ENCODE data around the gene HAAO.

The HAAO gene

DNA sequence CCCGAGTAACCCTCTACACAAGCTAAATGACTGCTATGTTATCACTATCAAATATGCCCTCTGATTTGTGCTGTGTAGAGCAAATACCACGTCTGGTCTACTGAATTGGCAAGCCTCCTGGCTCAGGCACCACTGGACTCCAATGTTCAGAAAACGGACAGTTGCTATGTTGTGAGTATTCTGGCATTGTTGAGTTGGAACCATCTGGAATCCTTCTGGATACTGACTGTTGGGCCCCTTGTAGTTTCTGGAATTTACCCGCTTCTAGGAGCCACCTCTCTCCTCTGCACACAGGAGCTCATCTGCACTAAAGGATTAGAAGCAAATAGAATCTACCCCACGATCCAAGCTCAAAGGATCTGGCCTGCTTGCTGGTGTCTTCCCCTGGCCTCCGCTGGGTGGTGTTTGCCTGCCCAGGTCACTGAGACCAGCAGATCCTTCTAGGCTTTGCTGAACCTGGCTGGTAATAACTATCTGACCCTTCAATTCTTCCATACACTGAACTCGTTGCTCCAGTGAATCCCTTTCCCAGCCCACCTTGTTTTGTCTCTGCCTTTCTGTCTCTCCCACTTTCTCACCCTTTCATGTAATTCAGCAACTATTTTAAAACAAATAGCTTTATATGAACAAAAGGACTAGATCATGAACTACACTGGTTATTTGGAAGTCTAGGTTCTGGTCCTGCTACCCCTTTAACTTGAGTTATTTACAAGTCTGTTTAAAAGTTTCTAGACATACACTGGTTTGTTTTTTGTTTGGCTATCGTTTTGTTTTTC lies 2.1 kb upstream of the HAAO start:
- DNase-seq (ENCODE audit: extremely low read depth in 1 of 2, low read depth in 1 of 2), result no peak

DNA sequence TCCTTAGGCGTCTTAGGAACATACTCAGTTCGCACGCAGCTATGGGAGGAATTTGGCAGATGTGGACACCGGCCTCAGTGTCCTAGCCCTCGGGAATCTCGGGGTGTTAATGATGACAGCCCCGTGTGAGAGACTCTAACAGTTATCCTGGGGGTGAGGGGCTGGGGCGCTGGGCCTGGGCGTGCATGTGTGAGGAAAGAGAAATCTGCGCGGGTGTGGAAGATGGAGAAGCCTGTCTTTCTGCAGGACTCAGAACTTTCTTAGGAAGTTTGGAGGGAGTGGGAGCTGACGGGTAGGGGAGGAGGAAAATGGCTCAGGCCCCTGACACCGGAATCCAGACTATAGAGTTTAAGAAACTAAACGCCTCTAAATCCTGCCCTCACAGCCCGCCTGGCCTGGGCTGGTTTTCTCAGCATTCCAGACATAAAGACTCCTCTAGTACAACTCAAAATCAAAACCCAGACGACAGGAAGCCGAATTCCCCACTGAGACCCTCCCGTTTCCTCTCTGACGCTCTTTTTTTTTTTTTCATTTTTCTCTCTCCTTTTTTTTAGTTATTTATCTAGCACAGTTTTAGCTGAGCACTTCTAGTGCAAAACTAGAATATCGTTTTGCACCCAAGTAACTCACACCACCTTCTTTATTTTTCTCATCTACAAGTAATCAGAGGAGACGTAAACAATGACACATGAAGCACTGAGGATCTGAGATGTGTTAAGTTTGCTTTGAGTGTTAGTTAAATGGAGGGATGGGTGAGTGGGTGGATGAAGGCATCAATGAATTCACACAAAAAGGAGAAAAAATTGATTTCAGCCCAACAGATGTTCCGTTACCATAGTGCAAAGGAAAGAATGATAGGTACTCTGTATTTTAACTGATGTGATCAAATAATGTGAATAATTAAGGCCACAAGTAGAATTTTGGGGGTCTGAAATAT lies 1.2 kb upstream of the HAAO start:
- no peak for DNase-seq (ENCODE audit: extremely low read depth in 1 of 2, low read depth in 1 of 2)

DNA sequence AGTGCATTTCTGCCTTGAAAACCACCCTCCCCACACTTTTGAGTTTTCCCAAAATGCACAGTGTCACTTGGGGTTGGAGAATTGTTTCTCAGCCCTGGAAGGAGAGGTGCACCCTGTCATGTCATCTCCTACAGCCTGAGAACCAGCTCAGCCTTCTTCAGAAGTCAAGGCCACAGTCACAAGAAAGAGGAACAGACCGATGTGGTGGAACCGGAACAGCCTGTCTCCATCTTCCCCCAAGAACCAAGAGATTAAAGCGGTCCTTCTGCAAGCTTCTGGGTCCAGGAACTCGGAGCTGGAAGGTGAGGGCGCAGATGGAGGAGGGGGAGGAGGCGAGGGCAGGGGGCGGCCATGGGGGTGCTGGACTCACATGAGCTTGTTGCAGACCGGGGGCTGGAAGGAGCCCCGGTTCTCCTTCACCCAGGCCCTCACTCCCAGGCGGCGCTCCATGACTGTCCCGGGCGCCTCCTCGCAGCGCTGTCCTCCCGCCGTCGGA lies 248 bp downstream of the HAAO start:
- no peak for DNase-seq (ENCODE audit: extremely low read depth in 1 of 2, low read depth in 1 of 2)

DNA sequence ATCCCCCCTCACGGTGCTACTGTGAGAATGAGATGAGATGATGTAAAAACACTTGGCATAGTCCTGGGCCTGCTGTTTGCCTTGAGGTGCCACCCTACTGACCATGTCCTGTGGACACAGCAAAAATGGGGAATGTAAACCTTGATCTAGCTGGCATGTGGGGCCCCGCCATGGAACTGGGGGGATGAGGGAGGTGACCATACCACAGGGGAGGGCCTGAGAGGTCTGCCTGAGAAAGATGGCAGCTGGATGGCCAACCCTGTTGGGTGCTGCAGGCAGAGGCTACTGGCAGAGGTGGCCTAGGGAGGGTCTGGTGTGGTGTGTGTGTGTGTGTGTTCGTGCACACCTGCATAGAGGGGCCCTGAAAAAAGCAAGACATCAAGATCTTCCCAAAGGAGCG lies 777 bp downstream of the HAAO start:
- no peak for DNase-seq (ENCODE audit: extremely low read depth in 1 of 2, low read depth in 1 of 2)

DNA sequence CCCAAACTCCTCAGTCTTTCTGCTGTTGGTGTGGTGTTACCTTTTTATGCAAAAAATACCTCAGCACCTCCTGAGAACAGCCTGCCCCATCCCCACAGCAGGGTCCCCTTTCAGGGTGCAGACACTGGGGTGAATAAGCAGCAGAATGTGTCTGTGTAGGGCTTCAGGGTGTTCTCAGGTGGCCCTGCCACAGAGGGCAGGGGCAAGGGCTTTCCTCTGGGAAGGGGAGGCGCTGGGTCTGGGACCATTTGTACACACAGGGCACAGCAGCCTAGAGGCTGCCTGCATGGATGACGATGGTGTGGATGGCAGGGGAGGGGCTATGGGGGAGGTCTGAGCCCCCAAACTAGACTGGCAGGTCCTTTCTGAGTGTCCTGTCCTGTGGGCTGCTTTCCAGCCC lies 2.6 kb downstream of the HAAO start:
- no peak for DNase-seq (ENCODE audit: extremely low read depth in 1 of 2, low read depth in 1 of 2)

DNA sequence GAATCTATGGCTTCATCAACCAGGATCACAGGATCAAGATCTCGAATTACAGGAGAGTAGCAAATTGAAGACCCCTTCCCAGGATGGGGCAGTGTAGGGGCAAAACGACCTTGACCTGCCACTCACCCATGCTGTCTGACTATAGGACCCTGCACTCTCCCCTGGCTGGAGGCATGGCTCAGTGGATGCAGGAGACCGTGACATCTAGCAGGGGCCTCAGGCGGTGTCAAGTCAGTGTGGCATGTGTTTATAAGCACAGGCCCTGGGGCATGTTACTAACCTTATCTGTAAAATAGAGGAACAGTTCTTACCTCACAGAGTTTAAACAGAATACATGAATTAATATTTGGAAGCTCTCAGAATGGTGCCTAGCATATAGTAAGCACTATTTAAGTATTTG lies 3.5 kb downstream of the HAAO start:
- DNase-seq (ENCODE audit: extremely low read depth in 1 of 2, low read depth in 1 of 2), result no peak

DNA sequence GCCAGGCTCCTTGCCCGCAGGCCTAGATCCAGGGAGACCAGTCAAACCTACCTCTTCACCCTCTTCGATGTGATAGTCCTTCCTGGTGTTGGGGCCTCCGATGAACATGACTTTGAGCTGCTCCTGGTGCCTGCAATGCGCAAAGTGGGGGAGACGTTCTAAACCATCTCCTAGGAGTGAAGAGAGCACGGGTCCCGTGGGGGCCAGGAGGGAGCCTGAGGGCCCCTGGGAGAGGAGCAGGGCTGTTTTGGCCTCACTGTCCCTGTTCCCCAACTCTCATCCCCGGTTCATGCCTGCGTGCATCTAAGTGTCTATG lies 3.9 kb downstream of the HAAO start:
- no peak for DNase-seq (ENCODE audit: extremely low read depth in 1 of 2, low read depth in 1 of 2)

DNA sequence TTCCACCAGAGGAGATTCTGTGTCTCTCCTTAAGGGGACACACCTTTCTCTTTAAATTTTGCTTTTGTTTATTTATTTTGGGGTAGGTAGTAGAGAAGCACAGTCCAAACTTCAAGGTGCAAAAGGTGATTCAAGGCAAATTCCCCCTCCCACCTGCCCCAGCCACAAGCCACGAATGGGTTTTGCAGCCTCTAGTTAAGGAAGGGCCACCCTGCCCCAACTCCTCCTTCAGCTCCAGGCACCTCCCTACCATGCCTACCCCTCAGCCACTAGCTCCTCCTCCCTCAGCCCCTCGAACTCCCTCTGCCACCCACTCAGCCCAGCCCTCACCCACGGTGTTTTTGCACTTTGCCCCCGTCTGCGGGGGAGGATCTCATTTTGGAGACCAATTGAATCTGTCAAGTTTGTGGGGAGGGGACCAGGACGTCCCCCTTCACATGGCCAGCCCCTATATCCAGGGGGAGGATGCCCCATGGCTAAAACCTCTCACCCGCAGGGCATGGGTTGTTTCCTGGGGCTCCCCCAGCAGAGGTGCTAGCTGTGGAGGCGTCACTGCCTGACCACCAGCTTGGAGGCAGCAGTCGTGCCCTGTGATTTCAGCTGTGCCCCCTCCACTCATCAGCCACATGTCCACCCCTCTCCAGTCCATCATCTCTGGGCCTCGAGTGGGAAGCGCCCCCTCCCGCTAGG lies 4.5 kb downstream of the HAAO start:
- no peak for DNase-seq (ENCODE audit: extremely low read depth in 1 of 2, low read depth in 1 of 2)

DNA sequence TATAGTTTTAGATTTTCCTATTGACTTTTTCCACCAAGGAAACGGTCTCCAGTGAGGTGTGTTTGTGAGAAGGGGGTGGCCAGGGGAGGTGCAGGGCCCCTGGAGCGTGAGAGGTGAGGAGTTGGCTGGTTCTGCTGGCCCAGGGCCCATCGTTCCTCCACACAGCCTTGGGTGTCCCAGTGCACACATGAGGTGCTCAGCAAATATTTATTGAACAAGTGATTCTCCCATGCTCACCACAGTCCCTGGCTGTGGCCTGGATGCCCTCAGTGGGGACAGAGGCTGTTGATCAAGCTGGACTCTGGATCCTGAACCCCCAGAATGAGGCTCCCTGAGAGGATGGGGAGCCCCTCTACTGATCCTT lies 5.0 kb downstream of the HAAO start:
- no peak for DNase-seq (ENCODE audit: extremely low read depth in 1 of 2, low read depth in 1 of 2)

DNA sequence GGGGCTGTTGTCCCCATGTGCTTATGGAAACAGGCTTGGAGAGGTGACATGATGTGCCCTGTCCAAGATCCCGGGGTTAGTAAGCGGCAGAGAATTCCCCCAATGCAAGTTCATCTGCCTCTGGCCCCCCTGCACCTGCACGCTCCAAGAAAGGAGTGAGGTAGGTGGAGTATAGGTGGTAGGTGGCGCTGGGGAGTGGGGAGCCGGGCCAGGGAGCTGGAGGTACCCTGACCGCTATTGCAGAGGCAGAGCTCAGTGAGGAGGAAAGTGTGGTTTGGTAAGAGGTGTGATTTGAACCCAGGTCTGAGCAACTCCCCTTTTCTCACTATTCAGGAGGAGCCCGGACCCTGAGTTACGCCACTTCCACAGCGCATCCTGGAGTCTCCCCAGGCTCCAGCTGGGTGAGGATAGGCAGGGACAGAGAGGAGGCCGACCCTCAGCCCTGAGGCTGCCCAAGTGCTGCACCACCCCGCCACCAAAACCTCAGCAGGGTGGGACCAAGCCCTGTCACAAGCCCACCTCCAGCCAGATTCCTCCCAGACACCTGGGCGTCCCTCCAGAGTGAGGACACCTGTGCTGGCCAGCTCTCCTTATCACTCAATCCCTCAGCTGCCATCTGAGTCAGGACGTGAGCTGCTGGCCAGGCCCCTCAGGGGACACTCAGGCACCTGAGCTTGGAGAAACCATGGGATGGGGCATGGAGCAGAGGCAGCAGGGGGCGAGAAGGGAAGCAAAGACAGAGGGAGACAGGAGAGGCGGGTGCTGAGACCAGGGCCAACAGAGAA lies 5.6 kb downstream of the HAAO start:
- DNase-seq (ENCODE audit: extremely low read depth in 1 of 2, low read depth in 1 of 2), result no peak

DNA sequence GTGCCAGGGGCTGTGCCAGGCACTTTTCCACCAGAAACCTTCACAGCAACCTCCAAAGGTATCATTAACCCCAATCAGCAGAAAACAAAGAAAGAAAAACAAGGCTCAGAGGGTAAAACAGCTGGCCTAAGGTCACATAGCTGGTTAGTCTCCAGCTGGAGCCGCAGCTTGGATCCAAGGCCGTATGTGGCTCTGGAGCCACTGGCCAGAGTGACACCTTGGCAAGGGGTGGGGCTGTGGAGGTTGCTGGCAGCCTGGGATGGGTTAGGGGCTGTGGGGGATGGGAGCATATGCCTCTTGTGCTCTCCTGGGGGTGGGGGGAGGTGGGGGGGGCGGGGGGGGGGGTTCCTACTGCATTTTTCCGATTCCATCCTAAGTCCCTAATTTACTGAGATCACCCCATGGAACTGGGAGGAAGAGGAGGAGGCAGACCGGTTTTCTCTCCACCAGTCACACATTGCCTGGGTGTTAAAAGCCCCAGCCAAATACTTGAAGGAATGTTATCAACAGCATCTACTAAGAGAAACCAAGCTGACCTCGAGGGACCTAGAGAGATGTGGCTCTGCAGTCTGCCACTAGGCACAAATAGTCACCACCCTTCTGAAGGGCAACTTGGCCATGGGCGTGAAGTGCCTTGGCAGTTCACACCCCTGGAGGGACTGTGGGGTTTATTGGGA lies 8.0 kb downstream of the HAAO start:
- DNase-seq (ENCODE audit: extremely low read depth in 1 of 2, low read depth in 1 of 2), result no peak

DNA sequence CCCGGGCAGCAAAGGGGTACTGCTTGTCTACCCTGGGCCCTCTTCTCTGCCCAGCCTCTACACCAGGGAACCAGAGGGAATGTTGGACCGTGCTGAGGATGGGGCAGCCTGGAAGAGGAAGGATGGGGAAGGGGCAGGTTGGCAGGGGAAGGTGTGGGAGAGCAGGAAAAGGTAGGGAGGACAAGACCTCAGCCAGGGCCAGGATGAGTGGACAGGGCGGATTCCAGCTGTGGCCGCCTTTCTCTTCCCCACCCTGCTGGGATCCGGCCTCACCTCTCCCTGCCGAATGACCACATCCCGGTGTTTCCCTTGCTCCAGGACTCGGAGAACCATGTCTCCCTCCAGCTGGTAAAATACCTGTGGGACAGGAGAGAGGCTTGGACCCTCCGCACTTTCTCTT lies 8.9 kb downstream of the HAAO start:
- no peak for DNase-seq (ENCODE audit: extremely low read depth in 1 of 2, low read depth in 1 of 2)

DNA sequence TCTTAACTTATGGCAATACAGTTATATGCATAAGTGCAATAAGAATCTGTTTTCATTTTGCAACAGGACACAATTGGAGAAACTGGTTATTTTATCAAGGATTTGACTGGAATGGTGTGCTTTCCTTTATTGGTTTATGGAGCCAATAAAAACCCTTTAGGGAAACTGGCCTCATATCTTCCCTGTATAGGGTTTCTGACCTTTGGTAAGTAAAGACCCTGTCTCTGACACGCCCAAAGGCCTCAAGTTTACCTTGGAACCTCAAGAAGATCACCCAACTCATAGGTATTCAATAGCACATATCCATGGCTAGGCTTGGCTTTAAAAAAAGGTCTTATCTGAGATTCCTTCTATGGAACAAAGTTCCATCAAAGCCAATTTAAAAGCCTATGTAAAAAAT lies 11.2 kb downstream of the HAAO start:
- DNase-seq (ENCODE audit: extremely low read depth in 1 of 2, low read depth in 1 of 2), result no peak

DNA sequence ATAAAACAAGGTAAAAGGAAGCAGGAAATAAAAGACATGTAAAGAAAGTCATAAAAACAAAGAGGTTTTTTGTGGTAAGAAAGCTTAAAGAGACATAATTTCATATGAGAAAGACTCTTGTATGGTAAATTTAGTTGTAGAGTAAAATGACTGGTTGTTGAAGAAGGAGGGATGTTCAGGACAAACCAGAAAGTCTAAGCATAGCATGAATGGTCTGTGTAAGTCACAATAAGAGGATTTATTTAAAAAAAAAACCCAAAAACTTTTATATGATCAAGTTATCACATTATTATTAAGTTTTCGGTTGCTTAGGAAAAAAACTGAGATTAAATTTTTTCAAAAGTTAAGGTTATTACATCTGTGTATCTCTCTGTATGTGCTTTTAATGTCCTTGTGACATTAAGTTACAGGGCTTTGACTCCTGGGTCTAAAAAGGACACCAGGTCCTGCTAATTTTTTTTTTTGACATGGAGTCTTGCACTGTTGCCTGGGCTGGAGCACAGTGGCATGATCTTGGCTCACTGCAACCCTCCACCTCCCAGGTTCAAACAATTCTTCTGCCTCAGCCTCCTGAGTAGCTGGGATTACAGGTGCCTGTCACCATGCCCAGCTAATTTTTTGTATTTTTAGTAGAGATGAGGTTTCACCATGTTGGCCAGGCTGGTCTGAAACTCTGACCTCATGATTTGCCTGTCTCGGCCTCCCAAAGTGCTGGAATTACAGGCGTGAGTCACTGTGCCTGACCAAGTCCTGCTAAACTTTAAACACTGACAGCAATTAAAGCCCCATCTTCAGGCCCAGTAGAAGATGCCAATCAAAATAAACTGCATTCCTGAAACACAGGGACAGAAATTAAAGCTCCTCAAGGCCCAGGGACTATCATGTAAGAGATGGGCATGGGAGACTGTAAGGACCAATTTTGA lies 14.2 kb downstream of the HAAO start:
- no peak for DNase-seq (ENCODE audit: extremely low read depth in 1 of 2, low read depth in 1 of 2)

DNA sequence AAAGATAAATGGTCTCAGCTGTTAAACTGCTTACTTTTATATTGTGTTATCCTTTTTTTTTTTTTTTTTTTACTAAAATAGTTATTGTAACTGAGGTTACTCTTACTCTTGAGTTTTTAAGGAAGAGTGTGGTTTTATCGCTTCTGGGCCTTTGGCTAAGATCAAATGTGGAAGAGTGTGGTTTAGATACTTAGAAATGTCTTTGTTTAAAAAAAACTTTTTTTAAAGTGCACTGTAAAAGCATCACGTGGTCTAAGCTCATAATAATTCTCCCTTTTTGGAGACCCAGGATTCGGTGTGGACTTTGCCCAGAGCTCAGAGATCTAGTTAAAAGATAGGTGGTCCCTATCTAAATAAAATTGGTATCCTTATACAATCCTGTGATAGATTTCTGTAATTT lies 16.6 kb downstream of the HAAO start:
- no peak for DNase-seq (ENCODE audit: extremely low read depth in 1 of 2, low read depth in 1 of 2)

DNA sequence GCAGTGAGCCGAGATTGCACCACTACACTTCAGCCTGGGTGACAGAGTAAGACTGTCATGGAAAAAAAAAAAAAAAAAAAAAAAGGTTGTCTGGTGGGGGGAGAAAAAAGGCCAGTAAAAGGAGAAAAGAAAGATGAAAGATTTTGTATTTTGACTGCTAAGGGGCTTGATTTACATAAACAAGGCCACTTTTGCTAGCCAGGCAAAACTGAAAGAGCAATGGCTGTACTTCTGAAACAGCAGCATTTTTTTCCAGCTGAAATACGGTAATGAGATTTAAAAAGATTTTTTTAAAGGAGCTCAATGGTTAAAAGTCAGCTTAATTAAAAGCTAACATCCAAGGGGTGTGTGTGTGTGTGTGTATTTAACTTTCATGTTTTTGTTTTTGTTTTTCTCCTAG lies 17.2 kb downstream of the HAAO start:
- no peak for DNase-seq (ENCODE audit: extremely low read depth in 1 of 2, low read depth in 1 of 2)

DNA sequence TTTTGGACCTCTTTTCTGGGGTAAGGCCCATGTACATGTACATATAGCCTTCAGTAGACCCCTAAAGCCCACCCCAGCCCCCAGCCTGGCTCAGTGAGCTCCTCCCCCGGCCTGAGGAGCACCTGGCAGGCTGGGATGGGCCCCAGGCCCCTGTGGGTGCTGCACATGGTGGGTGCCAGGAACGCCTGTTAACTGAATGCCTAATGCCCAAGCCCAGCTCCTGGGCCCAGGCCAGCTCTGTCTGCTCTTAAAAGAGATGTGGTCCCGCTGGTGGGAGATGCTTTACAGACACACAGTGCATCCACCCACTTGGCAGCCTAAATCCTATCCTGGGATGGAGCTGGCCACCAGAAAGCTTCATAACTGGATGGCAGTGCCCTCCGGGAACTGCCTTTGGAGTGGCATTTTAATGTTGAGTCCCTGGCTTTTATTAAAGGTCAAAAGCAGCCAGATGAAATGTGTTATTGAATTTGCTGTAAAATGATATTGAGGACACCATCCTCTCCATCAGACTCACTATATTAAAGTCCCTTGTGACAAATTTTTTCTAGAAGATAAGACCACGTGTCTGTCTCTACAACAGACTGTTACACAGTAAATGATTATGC lies 20.7 kb downstream of the HAAO start:
- no peak for DNase-seq (ENCODE audit: extremely low read depth in 1 of 2, low read depth in 1 of 2)

DNA sequence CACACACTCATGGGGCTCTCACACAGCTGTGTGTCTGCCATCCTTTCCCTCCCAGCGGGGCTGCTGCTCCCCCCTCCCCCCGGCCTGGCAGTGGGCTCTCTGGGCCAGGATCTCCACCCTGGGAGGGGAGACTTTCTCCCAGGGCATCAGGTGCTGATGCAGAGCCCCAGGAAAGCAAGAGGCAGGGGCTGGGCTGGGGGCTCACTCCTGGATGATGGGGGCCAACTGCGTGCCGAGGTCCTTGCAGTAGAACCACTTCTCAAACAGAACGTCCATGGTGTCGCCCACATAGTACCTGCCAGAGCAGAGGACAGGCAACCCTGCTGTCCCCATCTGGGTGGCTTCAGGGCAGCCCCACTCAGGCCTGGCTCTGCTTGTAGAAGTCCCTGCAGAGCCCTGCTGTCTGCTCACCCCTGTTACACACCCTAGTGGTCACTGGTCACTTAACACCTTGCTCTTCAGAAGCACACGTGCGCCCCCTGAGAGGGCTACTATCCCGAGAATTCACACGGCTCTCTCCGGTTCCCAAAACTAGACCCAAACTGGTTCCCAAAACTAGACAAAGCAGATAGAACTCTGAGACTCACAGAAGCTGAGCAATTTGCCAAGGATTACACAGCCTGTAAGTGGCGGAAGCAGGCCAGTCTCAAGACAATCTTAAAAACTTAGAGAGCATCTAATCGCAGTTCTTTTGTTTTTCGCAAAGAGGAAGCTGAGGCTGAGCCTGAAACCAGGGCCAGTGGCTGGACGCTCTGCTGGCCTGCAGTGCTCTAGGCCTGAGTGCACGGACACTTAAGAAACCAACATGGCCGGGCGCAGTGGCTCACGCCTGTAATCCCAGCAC lies 21.9 kb downstream of the HAAO start:
- no peak for DNase-seq (ENCODE audit: extremely low read depth in 1 of 2, low read depth in 1 of 2)

All from activated CD8-positive, alpha-beta memory T cell treated with anti-CD3 and anti-CD28 coated beads for 1 hour (primary cell).